GM19372 (cell line): ENCODE measurements around the gene INPP4B.

ENCODE experiments used
- ATAC-seq: cut with Tn5 transposase; IDR thresholded peaks from one replicate; pipeline ENCODE4 v1.9.1; 2021; ENCODE audit warnings: mild to moderate bottlenecking, low read depth, moderate library complexity; ENCODE audit not compliant: unreplicated experiment

The INPP4B gene

GRCh38 chr4:142595222-142595871 is 250.8 kb downstream of the INPP4B start:
- ATAC-seq = no peak

GRCh38 chr4:142585411-142585810 is 260.7 kb downstream of the INPP4B start:
- ATAC-seq = no peak

- no peak for ATAC-seq
Observed at GRCh38 chr4:142583708-142584107, 262.4 kb downstream of the INPP4B start.

- ATAC-seq = no peak
Observed at GRCh38 chr4:142582340-142582739, 263.8 kb downstream of the INPP4B start.

- ATAC-seq = no peak
Observed at GRCh38 chr4:142581881-142582280, 264.2 kb downstream of the INPP4B start.

GRCh38 chr4:142579443-142579842 is 266.7 kb downstream of the INPP4B start:
- no peak for ATAC-seq

GRCh38 chr4:142574306-142574705 is 271.8 kb downstream of the INPP4B start:
- ATAC-seq = no peak

- ATAC-seq = no peak
Observed at GRCh38 chr4:142572071-142572470, 274.0 kb downstream of the INPP4B start.

- no peak for ATAC-seq
Observed at GRCh38 chr4:142567620-142568451, 278.3 kb downstream of the INPP4B start.

- ATAC-seq = no peak
Observed at GRCh38 chr4:142567199-142567598, 278.9 kb downstream of the INPP4B start.

GRCh38 chr4:142566777-142567176 is 279.3 kb downstream of the INPP4B start:
- no peak for ATAC-seq

GRCh38 chr4:142566243-142566642 is 279.9 kb downstream of the INPP4B start:
- ATAC-seq = no peak

- ATAC-seq = no peak
Observed at GRCh38 chr4:142565771-142566170, 280.3 kb downstream of the INPP4B start.

- no peak for ATAC-seq
Observed at GRCh38 chr4:142563682-142564291, 282.3 kb downstream of the INPP4B start.

GRCh38 chr4:142559986-142560385 is 286.1 kb downstream of the INPP4B start:
- no peak for ATAC-seq

GRCh38 chr4:142558851-142559250 is 287.2 kb downstream of the INPP4B start:
- ATAC-seq = no peak

GRCh38 chr4:142557239-142557801 is 288.8 kb downstream of the INPP4B start:
- no peak for ATAC-seq

- no peak for ATAC-seq
Observed at GRCh38 chr4:142556570-142557238, 289.4 kb downstream of the INPP4B start.

GRCh38 chr4:142556048-142556447 is 290.1 kb downstream of the INPP4B start:
- ATAC-seq = no peak

- no peak for ATAC-seq
Observed at GRCh38 chr4:142554412-142554811, 291.7 kb downstream of the INPP4B start.
